Measurements from ENCODE around the gene MAP3K10. TPM values are rescaled to one million over a fixed set of nuclear protein-coding genes. Genes with fewer than 3 reads are reported as not detected.

MAP3K10 gene
- total and polyA plus RNA-seq, 2 donors (not counting 1 experiment from before 2014, with no cell fraction given) = 22.5 to 41.6 TPM

GRCh38 chr19:40198272-40198990 lies 7.2 kb downstream of the MAP3K10 start:
- H4K20me1 ChIP-seq (ENCODE audit: control insufficient read depth, insufficient read depth, low read length, poor library complexity, severe bottlenecking) = no peaks in the 10 kb centered on the region
- H3K4me3 ChIP-seq (ENCODE audit: control extremely low read depth in 1 of 5, extremely low read depth in 1 of 5, insufficient read depth in 1 of 5, low read depth in 2 of 5, low read length in 4 of 5) = no peak overlapping the region
- H3K27me3 Mint-ChIP-seq = no peaks in the 10 kb centered on the region
- no peaks in the 10 kb centered on the region for H3K79me2 ChIP-seq (ENCODE audit: control insufficient read depth, insufficient read depth, low read length)
- H3K9me3 ChIP-seq (ENCODE audit: control extremely low read depth in 1 of 3, control insufficient read depth in 2 of 3, insufficient read depth in 1 of 3, low read length in 2 of 3) = no peaks in the 10 kb centered on the region
- H3K4me1 ChIP-seq (ENCODE audit: control insufficient read depth in 2 of 2, insufficient read depth in 2 of 2, low read length in 2 of 2) = peaks cover 0 to under 1% of the 10 kb centered on the region in 2 donors
- no peak overlapping the region for H3K27ac Mint-ChIP-seq
- H3K9ac ChIP-seq (ENCODE audit: low read length) = no peak overlapping the region
- peaks cover 0 to 2% of the 10 kb centered on the region in 2 experiments for H3K36me3 ChIP-seq (replicated peaks in 1 of 2; ENCODE audit: control extremely low read depth in 1 of 2, control insufficient read depth in 1 of 2, extremely low read depth in 1 of 2, insufficient read depth in 2 of 2, low read length in 1 of 2)
- ChIA-PET POLR2A (no interaction called here), CTCF (interaction anchor here (1.4 kb wide), 1 partner anchor 59 kb away, joined by 4 read pairs; no protein-coding TSS in a partner anchor)
- ATAC-seq (ENCODE audit: low read depth) (no peak), DNase-seq (no peak)
- peaks cover 8% of the 10 kb centered on the region for H3K4me1 Mint-ChIP-seq
- intact Hi-C loops (cut with micrococcal nuclease) = no loop called here
- WGBS (ENCODE audit: insufficient coverage) = 98% methylated on average over 27 of the region's 29 CpGs
- H3K9me3 Mint-ChIP-seq (ENCODE audit: insufficient read depth) = no peaks in the 10 kb centered on the region
- H3K27ac ChIP-seq (ENCODE audit: low read length in 2 of 2) = no peak overlapping the region
- H3K4me3 Mint-ChIP-seq = no peak overlapping the region
- no peak overlapping the region for H2AFZ ChIP-seq (ENCODE audit: insufficient read depth, low read depth, low read length, poor library complexity, severe bottlenecking)
- no peak for TF ChIP-seq EZH2 (IDR thresholded peaks at IDR 0.05; ENCODE audit: borderline replicate concordance, insufficient read depth, low read depth, low read length, poor library complexity, severe bottlenecking)
- TF ChIP-seq, protein P1, sequence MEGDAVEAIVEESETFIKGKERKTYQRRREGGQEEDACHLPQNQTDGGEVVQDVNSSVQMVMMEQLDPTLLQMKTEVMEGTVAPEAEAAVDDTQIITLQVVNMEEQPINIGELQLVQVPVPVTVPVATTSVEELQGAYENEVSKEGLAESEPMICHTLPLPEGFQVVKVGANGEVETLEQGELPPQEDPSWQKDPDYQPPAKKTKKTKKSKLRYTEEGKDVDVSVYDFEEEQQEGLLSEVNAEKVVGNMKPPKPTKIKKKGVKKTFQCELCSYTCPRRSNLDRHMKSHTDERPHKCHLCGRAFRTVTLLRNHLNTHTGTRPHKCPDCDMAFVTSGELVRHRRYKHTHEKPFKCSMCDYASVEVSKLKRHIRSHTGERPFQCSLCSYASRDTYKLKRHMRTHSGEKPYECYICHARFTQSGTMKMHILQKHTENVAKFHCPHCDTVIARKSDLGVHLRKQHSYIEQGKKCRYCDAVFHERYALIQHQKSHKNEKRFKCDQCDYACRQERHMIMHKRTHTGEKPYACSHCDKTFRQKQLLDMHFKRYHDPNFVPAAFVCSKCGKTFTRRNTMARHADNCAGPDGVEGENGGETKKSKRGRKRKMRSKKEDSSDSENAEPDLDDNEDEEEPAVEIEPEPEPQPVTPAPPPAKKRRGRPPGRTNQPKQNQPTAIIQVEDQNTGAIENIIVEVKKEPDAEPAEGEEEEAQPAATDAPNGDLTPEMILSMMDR (IDR thresholded peaks at IDR 0.05) = no peak
- H3K4me2 ChIP-seq (replicated peaks; ENCODE audit: low read depth, low read length, poor library complexity, severe bottlenecking) = no peak overlapping the region
- no peaks in the 10 kb centered on the region for H3K27me3 ChIP-seq (replicated peaks in 1 of 4; ENCODE audit: control extremely low read depth in 1 of 4, control insufficient read depth in 3 of 4, insufficient read depth in 4 of 4, low read length in 3 of 4)

GRCh38 chr19:40200341-40201099 lies 9.3 kb downstream of the MAP3K10 start:
- no peaks in the 10 kb centered on the region for H3K27me3 Mint-ChIP-seq
- Histone ChIP-seq H3K36me3 (replicated peaks in 1 of 2; ENCODE audit: control extremely low read depth in 1 of 2, control insufficient read depth in 1 of 2, extremely low read depth in 1 of 2, insufficient read depth in 2 of 2, low read length in 1 of 2) (peaks cover 3 to 7% of the 10 kb centered on the region in 2 experiments), H3K27me3 (replicated peaks in 1 of 4; ENCODE audit: control extremely low read depth in 1 of 4, control insufficient read depth in 3 of 4, insufficient read depth in 4 of 4, low read length in 3 of 4) (no peaks in the 10 kb centered on the region), H3K9ac (ENCODE audit: low read length) (no peak overlapping the region), H2AFZ (ENCODE audit: insufficient read depth, low read depth, low read length, poor library complexity, severe bottlenecking) (no peak overlapping the region), H3K4me3 (ENCODE audit: control extremely low read depth in 1 of 5, extremely low read depth in 1 of 5, insufficient read depth in 1 of 5, low read depth in 2 of 5, low read length in 4 of 5) (no peak overlapping the region), H4K20me1 (ENCODE audit: control insufficient read depth, insufficient read depth, low read length, poor library complexity, severe bottlenecking) (no peaks in the 10 kb centered on the region), H3K27ac (ENCODE audit: low read length in 2 of 2) (no peak overlapping the region), H3K79me2 (ENCODE audit: control insufficient read depth, insufficient read depth, low read length) (no peaks in the 10 kb centered on the region), H3K9me3 (ENCODE audit: control extremely low read depth in 1 of 3, control insufficient read depth in 2 of 3, insufficient read depth in 1 of 3, low read length in 2 of 3) (no peaks in the 10 kb centered on the region), H3K4me2 (replicated peaks; ENCODE audit: low read depth, low read length, poor library complexity, severe bottlenecking) (no peak overlapping the region), H3K4me1 (ENCODE audit: control insufficient read depth in 2 of 2, insufficient read depth in 2 of 2, low read length in 2 of 2) (no peaks in the 10 kb centered on the region)
- ChIA-PET CTCF (interaction anchor here (0.6 to 1.0 kb wide), 2 partner anchors 9 to 1394 kb away, joined by 3 read pairs; no protein-coding TSS in a partner anchor), POLR2A (no interaction called here)
- ATAC-seq (ENCODE audit: low read depth) (no peak), DNase-seq (no peak)
- no peaks in the 10 kb centered on the region for H3K4me1 Mint-ChIP-seq
- 97% methylated on average over 5 of the region's 9 CpGs for WGBS (ENCODE audit: insufficient coverage)
- TF ChIP-seq EZH2 (IDR thresholded peaks at IDR 0.05; ENCODE audit: borderline replicate concordance, insufficient read depth, low read depth, low read length, poor library complexity, severe bottlenecking) = no peak
- TF ChIP-seq, protein P1 (IDR thresholded peaks at IDR 0.05) = no peak
- H3K27ac Mint-ChIP-seq = no peak overlapping the region
- H3K4me3 Mint-ChIP-seq = no peak overlapping the region
- no peaks in the 10 kb centered on the region for H3K9me3 Mint-ChIP-seq (ENCODE audit: insufficient read depth)
- intact Hi-C loops (cut with micrococcal nuclease) = no loop called here
